SK-N-DZ (cell line): ENCODE measurements around the gene SYNCRIP.
"Not testable (repeated sequence)": the region's sequence is repeated elsewhere in the genome, so short reads cannot be mapped to it uniquely, and the experiment has no call there.

ENCODE experiments used
- DNase-seq: peaks from one replicate; pipeline ENCODE4 v3.0.0-alpha.2; 2015; ENCODE audit warnings: low spot score

Gene SYNCRIP

DNA sequence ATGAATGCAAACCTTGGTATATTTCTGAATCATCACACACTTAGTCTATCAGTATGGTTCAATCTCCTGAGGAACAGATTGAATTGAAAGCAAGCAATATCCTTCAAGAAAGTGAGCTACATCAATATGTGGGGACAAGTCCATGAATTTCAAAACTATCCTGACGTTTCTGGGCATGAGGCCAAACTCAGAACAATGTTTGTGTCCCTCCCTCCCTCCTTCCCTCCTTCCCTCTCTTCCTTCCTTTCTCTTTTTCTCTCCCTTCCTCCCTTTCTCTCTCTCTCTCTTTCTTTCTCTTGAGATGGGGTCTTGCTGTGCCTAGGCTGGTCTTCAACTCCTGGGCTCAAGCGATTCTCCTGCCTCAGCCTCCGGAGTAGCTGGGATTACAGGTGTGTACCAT is 27.9 kb upstream of the SYNCRIP start:
- DNase-seq = no peak

DNA sequence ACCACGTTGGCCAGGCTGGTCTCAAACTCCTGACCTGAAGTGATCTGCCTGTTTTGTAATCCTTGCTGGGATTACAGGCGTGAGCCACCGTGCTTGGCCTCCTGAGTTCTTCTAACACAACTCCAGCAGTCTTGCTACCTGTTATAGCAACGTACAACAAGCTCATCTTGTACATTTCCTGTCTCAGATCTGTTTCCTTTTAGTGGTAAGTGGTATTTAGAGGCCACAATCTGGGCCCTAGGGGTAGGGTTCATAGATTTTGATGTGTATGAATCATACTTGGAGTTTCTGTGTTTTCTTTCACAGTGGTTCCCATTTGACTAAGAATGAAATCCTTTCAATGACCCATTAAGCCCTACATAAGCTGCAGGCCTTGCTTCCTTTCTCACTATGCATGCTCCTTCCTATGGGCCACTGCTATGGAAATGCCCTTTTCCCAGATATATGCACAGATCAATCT is 27.1 kb upstream of the SYNCRIP start:
- DNase-seq = no peak

DNA sequence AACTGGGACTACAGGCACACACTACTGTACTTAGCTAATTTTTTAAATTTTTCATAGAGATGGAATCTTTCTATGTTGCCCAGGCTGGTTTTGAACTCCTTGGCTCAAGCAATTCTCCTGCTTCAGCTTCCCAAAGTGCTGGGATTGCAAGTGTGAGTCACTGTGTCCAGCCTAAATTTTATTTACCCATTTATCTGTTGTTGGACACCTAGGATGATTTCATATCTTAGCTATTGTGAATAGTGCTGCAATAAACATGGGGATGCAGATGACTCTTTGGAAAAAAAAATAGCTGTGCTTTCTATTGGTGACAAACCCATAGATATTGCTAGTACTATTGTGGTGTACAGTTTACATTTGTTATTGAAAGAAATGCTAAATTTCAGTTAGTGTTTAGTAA is 19.6 kb upstream of the SYNCRIP start:
- no peak for DNase-seq

DNA sequence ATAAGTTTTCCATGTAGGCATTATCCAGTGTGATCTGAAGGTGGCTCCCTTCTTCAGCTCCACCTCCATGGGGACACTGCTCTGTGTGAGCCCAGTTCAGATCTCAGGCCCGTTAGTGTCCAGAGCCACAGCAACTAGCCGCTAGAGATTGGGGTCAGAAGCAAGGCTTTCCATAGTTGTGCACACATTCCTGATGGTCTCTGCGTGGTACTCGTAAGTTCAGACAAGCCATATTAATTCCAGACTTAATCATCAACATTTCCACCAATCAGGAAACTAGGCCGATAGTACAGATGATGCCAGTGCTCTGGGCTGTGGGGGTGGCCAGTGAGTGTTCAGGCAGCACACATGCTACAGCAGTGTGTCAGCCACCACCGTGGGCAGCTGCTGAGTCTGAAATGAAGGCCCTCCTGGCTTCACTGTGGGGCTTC is 17.5 kb upstream of the SYNCRIP start:
- peak; percentile 43 for DNase-seq

DNA sequence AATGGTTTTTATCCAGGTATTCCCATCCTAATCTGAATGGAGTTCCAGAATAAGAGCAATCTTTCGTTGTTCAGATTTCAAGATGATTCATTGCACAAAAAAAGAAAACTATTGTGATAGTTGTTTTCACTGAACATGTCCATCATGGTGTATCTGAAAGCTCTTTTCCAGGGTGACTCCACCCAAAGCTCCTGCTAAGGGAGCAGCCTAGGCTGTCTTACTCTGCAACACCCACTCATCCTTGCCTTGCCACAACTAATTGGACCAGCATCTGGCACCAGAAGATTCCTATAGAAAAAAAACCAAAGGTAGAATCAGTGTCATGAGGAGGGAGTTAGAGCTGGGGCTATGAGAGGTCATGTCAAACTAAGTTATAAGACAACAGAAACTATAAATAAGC is 7.9 kb upstream of the SYNCRIP start:
- DNase-seq = no peak

DNA sequence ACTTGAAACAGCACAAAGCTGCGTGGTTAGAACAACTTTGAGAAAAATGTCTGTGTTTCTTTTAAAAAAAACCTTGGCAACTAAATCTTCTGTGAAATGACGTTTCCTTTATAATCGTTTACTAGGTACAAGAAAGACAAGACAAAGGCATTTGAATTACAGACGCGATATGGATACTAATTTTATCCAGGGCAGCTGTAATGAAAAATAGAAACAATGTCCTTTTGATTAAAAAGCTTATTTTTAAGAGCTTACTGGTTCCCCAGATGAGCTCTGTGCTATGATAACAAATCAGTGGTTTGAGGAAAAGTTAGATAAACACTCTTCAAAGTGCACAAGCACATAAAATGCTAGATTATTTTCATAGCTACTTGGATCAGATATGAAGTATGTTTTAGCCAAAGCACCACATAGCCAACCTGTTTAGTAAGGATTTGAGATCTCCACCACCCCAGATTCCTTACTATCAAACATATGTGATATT is 1.6 kb upstream of the SYNCRIP start:
- DNase-seq = no peak

DNA sequence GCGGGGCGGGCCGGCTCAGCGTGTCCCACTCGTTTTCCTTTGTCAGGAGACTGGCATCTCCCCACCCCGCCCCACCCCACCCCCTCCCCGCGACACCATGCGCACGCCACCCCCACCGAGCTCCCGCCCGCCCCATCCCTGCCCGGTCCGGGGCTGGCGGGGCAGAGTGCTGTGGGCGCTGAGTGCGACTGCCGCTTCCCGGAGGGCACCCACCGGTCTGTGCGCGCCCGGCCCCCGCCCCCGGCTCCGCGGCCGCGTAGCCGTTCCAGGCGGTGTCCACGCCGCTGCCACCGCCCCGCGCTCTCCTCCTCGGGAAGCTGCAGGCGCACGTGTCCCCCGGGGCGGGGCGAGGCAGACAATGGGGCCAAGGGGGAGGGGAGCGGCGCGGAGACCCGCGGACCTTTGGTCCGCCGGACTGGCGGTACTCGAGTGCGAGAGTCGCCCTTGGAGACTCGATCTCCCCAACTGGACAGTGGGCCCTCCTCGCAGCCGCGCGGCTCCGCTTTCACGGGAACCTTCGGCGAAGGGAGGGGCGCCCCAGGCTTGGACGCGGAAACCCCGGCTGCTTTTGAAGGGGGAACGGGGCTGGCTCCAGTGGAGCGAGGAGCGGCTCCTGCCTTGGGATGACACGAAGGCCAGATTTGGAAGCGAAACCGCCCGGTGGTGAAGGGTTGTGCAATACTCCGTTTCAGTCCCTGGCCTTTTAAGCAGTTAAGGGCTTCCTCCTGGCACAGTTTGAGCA is 1.0 kb upstream of the SYNCRIP start:
- DNase-seq = peak; percentile 92

DNA sequence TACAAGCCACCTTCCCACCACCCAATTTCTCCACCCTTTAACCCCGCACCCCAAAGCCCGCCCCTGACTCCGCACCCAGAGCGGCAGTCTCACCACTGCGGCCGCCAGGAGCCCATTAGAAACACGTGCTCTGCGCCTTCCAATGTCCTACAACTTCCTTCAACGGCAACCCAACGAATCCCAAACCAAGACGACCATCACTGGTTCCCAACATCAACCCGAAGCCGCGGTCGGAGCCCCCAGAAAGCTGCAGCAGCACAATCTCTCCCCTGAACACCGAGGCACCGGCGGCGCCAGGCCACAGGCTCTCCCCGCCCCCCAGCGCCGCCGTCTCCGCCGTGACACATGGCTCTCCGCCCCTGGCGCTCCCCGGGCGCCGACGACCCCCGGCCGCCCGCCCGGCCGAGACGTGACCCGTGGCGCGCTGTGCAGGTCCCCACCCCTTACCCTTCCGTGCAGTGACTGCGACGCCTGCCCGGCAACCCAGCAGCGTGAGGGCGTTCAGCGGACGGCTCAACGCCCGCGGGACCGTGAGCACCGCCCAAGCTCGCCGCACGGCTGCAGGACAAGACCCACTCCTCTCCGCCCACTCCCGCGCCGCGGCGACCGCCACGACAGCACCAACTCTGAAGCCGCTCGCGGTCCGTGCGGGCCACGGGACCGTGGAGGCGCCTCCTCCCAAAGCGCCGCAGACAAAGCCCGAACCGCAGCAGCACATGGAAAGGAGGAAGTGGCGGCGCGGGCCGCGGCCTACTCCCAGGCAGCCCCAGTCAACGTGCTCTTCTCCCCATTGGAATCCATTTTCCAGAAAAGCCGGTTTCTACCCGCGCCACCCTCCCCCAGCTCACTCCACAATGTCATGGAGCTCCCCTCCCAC is 551 bp downstream of the SYNCRIP start:
- DNase-seq = peak; percentile 31

DNA sequence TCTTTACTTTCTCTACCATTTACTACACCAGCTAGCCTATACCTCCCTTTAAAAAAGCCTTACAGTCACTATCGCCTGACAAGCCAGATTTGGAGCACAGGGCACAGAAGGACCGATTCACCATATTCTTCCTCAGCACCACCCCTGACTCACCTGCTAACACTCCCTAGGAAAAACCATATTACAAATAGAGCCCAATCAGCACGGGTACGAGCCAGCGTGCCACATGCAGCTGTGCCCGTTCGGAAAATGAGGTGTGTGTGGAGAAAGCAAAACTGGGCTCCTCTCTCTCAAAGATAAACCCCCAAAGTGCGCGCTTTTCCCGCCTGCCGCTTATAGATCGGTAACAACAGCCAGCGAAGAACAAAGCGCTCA is 1.2 kb downstream of the SYNCRIP start:
- DNase-seq = peak; percentile 10

DNA sequence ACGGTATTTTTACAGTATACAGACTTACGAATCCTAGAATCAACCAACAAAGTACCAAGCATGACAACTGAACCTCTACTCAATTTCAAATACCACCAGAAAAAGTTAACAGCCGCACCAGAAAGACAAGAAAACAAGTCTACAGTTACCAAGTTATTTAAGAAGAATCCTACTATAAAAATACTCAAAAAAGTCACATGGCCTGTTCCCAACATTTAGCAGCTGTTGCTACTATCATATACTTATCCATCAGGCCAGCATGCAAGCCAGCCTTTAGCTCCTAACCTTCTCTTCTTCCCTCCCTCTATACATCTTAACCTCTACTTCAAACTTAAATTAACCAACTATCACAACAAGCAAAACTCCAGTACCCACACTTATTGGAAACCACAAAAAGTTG is 1.9 kb downstream of the SYNCRIP start:
- no peak for DNase-seq

DNA sequence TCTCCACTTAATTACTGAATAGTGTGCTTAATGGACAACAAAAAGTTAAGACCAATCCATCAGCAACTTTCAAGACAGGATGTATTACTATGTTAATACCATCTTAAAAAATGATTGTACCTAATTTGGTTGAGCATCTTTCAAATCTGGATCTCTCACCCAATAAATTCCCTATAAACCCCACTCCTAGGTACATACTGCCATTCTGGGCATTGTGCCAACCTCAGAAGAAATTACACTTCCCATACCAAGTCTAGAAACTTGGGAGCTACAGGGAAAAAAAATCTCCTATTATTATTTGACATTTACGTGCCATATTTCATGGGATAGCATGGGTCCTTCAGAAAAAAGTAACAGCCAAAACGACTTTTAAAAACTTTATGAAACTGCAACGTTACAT is 5.1 kb downstream of the SYNCRIP start:
- DNase-seq = no peak

DNA sequence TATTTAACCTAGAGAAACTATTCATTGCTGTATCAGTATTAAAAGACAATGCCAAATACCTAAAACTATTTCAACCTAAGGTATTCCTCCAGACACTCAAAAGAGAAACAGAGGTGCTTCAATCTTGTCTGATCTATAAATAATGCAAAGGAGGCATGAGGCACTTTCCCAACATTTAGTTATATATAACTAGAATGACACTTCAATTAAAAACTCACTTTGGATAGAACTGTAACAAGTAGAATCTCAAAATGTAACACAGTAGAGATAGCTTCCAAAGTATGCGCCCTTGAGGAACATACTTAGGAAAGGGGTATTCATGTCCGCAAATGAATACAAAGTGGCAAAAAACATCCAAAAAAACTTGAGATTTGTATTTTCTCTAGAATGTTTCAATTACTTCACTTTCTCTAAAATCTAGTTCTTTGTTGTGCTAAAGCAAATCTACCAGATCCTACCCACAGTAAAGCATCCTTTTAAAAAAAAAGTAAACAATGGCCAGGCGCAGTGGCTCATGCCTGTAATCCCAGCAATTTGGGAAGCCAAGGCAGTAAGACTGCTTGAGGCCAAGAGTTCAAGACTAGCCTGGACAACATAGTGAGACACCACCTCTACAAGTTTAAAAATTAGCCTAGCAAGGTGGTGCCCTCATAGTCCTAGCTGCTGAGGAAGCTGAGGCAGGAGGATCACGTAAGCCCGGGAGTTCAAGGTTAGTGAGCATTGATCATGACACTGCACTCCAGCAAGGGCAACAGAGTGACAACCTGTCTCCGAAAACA is 10.3 kb downstream of the SYNCRIP start:
- no peak for DNase-seq

DNA sequence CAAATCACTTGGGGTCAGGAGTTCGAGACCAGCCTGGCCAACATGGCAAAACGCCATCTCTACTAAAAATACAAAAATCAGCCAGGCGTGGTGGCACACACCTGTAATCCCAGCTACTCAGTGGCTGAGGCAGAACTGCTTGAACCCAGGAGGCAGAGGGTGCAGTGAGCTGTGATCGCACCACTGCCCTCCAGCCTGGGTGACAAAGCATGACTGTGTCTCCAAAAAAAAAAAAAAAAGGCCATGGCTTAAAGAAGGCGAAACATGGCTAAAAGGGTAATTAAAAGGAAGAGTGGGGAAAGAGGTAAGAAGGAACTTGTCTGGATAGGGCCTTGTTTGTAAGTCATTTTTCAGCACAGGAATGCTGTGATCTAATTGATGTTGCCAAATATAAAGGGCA is 11.6 kb downstream of the SYNCRIP start:
- not testable (repeated sequence) for DNase-seq

DNA sequence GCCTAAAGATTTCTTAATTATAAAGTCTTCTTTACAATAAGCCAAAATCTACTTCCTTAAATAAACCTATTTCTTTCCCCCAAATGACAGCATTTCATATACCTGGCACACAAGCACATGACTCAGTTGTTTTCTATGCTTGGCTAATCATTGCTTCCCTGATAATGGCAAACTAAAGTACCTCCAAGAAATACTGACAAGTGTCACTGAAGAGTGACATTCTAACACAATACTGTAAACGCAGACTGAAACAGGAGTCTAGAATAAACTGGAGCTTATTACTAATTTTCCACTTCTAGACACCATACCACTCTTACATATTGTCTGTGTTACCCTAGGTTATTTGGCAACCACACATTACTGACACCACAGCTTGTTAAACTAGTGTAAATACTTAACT is 14.3 kb downstream of the SYNCRIP start:
- DNase-seq = no peak

DNA sequence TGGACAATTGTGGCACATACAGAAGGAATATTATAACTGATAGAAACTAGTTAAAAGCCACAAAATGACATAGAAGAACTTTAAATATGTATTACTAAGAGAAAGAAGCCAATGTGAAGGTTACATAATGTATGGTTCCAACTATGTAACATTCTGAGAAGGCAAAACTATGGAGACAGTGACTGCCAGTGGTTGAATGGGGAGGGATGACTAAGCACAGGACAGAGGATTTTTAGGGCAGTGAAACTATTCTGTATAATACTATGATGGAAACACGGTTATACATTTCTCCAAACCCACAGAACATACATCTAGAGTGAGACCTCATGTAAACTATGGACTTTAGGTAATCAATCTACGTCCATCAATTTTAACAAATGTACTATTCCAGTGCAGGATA is 22.4 kb downstream of the SYNCRIP start:
- no peak for DNase-seq

DNA sequence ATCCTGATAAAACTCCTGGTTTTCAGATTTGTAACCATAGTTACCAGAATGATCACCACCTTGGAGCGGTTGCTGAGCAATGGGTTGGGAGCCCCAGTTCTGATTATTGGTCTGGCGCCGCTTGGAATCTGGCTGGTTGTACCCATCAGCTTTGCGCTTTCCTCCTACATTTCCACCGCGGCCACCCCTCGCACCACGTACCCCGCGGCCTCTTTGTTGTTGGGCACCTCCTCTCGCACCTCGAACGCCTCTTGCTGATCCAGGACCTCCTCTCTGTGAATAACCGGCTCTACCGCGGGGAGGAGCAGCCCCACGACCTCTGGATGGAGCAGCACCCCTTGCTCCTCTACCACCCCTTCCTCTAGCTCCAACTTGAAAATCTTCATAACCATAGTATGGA is 27.9 kb downstream of the SYNCRIP start:
- no peak for DNase-seq

DNA sequence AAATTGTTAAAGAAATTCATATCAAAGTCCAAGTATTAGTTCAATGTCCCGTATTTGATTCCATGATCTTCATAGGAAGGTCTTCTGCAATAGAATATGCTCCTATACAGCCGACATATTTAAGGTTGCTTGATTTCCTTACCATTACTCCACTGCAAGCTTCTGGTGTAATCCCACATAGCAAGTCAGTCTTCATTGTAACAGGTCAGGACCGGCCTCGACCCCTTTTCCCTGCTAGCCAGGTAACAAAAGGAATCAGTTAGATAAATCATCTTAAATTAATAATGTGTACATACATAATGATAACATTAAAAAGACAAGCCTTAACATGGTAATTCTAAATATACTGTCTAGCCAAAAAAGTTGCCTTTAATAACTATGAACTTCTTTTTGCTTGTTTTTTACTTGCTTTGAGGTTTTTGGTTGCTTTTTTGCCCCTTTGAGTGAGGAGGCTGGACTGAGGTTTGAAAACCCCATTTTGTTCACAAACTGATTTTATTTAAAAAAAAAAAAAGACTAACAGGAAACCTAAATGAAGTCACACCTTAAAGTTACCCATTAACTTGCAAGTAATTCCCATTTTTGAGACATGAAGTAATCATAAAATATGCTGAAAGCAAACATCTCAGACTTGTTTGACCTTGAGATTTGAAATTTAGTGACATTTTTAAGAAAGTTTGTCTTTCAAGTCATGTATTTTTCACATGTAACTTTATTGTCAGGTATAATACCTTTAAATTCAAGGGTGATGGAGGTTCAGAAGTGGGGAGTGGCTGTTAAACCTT is 29.8 kb downstream of the SYNCRIP start:
- DNase-seq = no peak

DNA sequence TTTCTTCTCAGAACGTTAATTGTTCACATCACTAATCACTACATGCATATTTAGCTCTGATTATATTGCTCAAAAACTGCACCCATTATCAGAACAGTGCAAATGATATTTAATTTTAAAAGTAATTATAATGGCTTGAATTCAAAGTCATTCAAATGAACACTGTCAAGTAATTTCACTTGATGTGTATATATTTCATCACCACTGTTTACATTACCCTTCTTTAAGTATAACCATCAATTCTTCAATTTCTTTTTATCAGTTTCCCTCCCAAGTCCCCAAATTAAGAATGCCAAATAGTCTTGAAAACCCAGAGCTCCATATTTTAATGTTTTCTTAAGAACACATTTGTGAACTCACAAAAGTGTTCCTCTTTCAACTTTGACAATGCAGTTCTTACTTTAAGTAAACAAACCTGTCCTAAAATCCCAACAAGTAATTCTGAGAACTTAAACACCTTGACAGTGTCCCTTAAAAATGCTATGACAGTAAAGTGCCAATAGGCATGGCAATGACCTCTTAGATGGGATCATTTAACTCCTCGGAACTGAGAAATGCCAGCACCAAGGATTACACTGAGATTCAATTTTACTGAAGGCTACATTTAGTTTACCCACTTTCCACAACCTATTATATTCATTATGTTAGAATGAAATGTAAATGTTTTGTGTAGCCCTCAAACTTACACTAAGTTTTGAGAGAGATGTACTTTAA is 32.3 kb downstream of the SYNCRIP start:
- DNase-seq = no peak

DNA sequence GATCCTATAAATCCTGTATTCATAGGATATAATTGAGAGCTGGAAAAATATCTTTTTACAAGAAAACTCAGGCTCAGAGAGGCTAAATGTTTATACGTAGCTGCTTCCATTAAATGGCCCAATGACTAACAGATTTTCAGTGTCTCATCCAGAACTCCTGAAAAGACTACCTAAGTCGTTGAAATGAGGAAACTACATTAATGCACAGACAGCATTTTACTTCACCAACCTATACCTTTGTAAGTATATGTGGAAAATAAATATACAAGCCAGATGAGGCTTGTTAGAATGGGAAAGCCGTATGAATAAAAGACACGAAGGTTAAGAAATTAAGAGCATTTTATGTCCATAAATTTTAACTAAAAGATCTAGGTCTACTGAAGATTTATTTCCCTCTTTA is 40.6 kb downstream of the SYNCRIP start:
- no peak for DNase-seq

DNA sequence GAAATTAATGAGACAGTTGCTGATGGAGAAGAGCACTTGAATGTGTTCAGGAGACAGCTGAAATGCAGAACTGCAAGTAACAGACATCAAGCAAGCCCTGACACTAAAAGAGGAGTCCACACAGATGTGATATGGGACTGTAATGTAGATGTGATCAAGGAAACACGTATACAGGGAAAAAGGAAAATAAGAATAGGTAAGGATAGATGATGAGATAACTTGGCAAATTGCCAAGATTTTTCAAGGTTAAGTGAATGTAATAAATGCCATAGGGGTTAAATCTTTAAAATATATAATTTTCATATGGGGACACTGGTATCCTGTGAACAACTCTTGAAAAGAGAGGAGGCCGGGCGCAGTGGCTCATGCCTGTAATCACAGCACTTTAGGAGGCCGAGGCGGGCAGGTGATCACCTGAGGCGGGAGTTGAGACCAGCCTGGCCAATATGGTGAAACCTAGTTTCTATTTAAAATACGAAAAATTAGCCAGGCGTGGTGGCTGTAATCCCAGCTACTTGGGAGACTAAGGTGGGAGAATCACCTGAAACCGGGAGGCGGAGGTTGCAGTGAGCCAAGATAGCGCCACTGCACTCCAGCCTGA is 41.9 kb downstream of the SYNCRIP start:
- no peak for DNase-seq
